CD4-positive, alpha-beta T cell treated with Interleukin-1 beta for 1 hour (primary cell): ENCODE data around the gene ARL14EP.
A peak's percentile ranks its signal among the peaks of the same experiment; 100 is the strongest.

ENCODE experiments used
- DNase-seq, 2 donors: peaks; one replicate each; pipeline ENCODE4 v3.0.0-alpha.2; 2020 to 2022

Gene ARL14EP

DNA sequence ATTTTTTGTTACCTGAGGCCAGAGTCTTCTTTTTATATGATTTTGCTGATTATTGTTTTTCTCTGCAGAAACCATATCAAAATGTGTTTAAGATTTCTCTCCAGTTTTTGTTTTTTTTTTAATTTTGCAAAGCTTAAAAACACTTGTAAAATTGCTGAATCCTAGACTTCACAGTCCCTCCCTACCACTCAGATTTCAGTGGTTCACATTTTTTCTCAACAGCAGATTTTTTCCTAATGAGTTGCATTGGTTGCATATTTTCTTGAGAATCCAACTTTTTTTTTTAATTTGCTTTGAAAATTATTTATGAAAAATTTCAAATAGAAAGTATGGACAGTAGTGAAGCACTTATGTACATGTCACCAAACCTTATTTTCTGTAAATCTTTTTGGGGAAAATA, 5.8 kb downstream of the ARL14EP start:
- DNase-seq: no peak

DNA sequence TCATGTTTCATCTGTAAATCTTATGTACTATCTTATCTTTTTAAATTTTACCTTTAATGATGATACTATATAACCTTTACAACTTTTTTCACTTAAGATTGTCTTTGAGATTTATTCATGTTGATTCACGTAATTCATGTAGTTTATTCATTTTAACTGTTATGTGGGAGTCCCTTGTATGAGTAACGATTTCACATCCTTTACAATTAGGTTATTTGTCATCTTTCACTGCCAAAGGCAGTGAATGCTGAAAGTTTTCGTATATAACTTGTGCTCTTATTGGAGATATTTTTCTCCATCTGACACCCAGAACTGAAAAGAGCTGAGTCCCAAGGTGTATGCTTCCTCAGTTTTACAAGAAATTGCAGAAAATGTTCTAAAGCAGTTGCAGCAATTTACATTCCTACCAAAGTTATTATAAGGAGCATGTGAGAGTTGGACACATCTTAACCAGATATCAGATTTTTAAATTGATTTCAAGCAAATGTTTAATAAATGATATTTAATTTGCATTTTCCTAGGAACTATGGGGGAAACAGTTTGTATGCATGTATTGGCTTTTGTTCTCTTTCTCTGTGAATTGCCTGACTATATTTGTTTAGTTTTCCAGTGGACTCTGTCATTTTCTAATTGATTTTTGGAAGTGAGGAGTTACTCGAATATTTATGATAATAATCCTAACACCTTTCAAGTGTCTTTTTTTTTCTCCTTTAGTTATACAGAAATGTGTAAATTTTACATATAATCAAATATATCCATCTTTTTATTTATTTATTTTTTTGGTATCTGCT, 6.4 kb downstream of the ARL14EP start:
- no peak for DNase-seq

- DNase-seq: peak in 1 of 2 donors; percentile 18
Measured at GRCh38 chr11:30333405-30333804, 10.5 kb downstream of the ARL14EP start.

DNA sequence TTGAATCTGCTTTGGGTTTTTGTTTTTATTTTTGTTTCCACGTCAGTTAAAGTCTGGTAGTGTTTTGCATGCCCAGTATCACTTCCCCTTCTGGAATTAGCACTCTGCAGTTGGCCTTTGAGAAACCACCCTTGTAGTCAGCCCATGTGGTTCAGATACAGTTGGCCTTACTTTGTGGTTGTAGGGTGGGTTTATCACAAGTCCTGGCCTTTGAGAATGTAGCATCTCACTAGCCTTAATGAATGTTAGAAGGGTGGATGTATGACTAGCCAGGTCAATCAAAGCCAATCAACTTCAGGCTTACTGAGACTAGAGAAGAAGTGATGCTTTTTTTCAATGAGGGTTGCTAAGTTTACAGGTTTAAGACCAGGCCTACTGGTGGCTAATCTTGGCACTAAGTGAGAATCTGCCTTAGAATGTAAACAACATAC, 19.8 kb downstream of the ARL14EP start:
- peak; percentile 10 to 47 for DNase-seq

DNA sequence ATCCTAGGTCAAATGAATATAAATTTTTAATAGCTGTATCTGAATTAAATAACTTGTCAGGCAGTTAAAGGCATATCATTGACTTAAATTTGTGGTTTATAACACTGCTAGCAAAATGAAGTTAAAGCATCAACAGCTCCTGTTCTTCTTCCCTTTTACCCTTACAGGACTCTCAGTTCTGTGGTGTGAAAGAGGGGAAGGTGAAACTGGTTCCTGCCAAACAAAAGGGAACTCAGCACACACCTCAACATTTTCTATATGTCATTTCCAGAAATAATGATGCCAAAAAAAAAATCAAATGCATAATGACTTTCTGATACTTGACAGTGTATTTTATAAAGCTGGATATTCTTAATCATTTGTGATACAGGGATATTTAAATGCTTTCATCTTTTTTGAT, 21.2 kb downstream of the ARL14EP start:
- no peak for DNase-seq

- no peak for DNase-seq
Measured at GRCh38 chr11:30345644-30346043, 22.7 kb downstream of the ARL14EP start.

GRCh38 chr11:30346068-30346688, 23.3 kb downstream of the ARL14EP start:
- peak in 1 of 2 donors; percentile 55 for DNase-seq

- DNase-seq: no peak
Measured at GRCh38 chr11:30348035-30348434, 25.1 kb downstream of the ARL14EP start.

DNA sequence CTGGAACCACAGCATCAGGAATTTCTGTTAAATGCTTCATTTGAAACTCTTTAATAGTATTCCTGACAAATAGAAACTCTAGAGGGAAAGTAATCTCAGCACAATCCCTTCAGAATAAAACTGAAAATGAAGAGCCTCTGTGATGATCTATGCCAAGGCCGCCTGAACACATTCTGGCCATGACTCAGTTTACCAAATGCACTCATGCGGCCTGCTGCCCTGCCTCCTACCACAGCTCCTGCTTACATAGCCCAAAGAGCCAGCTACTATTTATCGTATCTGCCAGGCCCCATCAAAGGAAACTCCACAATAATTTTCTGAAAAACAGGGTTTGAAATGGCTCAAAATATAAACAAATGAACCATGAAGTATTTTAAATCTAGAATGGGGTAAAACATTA, 27.0 kb downstream of the ARL14EP start:
- no peak for DNase-seq

DNA sequence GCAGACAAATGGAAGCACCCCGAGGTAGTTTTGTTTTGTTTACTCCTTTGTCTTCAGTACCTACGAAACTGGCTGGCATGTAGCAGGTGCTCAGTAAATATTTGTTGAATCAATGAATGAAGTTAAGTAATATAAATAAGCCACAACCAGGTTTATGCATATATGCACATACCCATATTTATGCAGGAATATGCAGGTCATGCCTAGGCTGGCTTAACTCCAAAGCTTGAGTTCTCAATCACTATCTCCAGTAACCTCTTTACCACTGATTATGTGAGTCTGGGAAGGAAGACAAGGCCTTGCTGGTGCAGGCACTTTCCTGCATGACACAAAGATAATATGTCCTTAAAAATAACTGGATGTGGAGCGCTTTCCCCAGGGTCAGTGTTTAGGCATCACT, 27.5 kb downstream of the ARL14EP start:
- no peak for DNase-seq

DNA sequence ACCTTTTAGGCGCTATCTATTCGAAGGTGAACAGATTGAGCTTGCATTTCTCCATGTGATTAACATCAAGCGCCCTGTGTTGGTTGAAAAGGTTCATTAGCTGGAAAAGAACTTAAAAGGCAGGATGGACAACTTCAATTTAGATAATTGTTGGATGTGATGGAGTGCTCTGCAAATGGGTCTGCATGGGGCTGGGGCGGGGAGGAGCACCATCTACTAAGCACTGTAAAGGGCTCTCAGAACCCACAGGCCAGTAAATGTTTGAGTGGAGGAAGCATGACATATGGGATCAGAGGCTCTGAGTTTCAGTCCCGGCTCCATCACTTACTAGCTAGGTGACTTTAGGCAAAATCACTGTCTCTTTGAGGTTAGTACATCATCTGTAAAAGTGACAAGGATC, 28.2 kb downstream of the ARL14EP start:
- no peak for DNase-seq

DNA sequence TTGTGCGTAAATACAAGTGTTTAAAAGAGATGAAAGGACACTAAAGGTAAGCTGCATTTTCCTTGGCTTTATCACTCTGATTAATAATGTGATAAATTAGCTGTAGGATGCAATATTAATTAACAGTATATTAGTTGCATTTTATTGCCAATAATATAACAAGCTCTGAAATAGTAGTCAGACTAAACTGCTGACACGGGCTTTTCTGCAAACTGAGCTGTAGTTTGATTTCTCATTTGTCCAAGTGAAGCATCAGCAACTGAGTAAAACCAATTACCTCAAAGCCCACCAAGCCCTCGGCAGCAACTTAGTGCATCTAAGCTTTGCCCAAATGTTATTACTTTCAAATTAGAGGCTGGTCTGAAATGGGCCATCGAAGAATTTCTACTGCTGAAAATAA, 33.5 kb downstream of the ARL14EP start:
- no peak for DNase-seq

DNA sequence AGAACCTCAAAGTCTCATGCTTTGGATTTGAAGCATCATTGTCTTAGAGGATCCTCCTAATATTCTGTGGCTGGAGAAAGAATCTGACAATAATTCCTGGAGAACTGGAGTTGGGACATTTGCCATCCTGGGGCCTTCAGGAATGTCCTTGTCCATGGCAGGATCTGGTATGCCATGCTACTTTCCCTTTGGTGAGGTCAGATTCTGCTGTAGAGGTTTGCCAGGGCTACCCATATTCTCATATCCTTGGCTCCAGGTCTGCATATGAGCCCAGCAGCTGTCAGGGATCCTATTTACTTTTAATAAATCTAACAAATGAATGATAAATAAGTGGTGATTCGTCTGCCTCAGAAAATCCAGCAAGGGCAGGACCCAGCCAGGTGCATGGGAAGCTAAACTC, 35.0 kb downstream of the ARL14EP start:
- DNase-seq: no peak

GRCh38 chr11:30358536-30358935, 35.6 kb downstream of the ARL14EP start:
- DNase-seq: no peak

- no peak for DNase-seq
Measured at GRCh38 chr11:30360741-30361140, 37.8 kb downstream of the ARL14EP start.

GRCh38 chr11:30364139-30364836, 41.4 kb downstream of the ARL14EP start:
- DNase-seq: no peak

DNA sequence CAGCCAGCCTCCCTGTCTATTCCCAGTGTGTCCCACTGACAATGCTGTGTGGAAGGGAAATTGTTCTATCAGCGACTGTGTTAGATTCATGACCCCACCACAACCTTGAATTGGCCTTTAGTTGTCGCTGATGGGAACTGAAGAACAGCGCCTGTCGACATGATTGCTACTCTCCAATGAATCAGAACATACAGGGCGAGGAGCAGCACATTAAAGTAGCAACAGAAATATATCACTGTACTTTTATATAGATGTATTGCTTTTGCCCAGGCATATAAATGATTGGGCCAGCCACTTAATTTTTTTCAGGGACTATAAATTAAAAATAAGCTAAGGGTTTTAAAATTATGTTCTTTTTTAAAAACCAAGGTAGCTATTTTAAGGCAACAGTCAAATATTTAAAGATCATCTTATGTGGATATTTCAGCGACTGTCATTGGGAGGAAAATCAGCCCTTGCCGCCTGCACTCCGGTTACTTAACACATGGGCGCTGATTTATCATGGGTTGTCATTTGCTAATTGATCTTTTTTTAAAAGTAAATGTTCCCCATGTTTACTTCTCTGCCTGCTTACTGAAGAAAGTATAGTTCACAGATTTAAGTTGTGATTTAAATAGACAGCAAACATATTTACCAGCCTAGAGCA, 42.1 kb downstream of the ARL14EP start:
- DNase-seq: no peak

- DNase-seq: no peak
Measured at GRCh38 chr11:30365793-30366517, 43.1 kb downstream of the ARL14EP start.

GRCh38 chr11:30368394-30368793, 45.5 kb downstream of the ARL14EP start:
- DNase-seq: no peak

DNA sequence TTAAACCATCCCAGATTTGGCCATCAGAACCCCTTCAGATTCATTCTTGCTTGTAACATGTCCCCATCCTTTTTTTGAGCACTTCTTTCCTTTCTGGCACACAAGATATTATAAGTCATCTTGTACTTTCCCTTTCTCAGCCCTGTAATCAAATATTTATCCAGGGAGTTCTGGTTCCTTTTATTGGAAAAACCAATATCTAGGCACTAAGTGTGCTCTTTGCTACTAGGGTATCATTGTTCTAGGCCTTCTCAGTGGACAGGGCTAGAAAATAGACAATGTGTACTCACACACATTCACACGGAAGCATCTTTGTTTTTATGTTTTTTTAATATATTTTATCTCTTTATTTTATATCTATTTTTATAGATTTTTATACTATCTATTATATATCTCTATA, 47.3 kb downstream of the ARL14EP start:
- DNase-seq: no peak

DNA sequence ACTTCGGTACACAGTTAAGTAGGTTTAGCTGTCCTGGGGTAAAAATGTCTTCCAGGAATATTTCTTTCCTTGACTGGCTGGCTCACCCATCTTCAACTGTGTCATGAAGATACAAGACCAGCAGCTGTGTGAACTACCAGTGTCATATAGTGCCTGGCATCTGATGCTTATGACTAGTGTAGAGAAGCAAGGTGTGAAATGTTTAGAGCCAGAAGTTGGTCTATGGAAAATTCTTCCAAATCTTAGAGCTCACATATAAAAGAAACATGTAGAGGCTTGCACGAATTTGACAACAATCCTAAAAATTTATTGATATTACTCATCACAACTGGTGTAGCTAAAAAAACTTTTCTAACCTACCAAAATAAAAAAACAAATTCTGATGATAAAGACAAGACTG, 54.4 kb downstream of the ARL14EP start:
- DNase-seq: no peak

DNA sequence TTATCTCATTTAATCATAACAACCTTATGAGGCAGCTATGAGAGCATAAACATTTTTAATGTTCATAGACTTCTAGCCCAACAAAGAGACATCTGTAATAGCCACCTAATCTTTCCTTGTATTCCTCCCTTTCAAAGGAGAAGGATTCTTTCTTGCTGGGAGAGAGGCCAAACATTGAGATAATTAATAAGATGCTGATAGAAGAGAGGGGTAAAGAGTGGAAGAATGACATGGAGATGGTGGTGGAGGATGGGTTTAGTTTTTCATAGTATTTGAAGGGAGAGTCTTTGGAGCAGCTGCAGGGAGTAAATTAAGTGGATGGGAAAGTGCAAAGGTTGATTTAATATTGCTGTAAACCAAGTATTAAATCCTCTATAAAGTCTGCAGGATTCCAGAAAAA, 57.9 kb downstream of the ARL14EP start:
- DNase-seq: no peak

DNA sequence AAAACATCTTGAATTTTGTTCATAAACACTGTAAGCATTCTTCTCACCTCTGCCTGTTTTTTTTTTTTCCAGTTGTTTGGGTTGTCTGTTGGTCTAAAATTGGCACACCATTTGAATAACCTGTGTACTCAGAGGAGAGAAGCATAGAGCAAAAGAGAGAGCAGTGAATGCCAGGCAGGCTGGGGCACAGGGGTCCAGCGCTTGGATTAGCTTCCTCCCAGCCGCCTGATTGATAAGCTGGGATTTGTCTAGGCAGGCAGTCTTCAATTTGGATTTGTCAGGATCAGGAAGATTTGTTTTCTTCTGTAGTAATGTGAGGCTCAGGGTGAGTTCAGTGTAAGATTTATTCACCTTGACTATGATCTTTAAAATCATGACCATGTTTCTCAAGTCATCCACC, 59.0 kb downstream of the ARL14EP start:
- DNase-seq: no peak
